ENCODE data around the gene RPTOR. TPM values are rescaled to one million over a fixed set of nuclear protein-coding genes. Genes with fewer than 3 reads are reported as not detected.

Gene RPTOR
- total RNA-seq, 1 donor: 30.0 TPM

- no peak for DNase-seq (ENCODE audit: low read depth)
- TF ChIP-seq CTCF (IDR thresholded peaks at IDR 0.05; ENCODE audit: insufficient read depth, low read length): no peak
- H3K4me3 ChIP-seq (ENCODE audit: low read depth, low read length): no peak overlapping the region
These were observed 144.5 kb downstream of the RPTOR start for GRCh38 chr17:80689129-80689619.

- H3K4me3 ChIP-seq (ENCODE audit: low read depth, low read length): no peak overlapping the region
- no peak for DNase-seq (ENCODE audit: low read depth)
- TF ChIP-seq CTCF (IDR thresholded peaks at IDR 0.05; ENCODE audit: insufficient read depth, low read length): no peak
These were observed 147.1 kb downstream of the RPTOR start for GRCh38 chr17:80691784-80692183.

- no peak for TF ChIP-seq CTCF (IDR thresholded peaks at IDR 0.05; ENCODE audit: insufficient read depth, low read length)
- no peak overlapping the region for H3K4me3 ChIP-seq (ENCODE audit: low read depth, low read length)
- DNase-seq (ENCODE audit: low read depth): no peak
These were observed 148.4 kb downstream of the RPTOR start for GRCh38 chr17:80692931-80693467.

- no peak for TF ChIP-seq CTCF (IDR thresholded peaks at IDR 0.05; ENCODE audit: insufficient read depth, low read length)
- H3K4me3 ChIP-seq (ENCODE audit: low read depth, low read length): no peak overlapping the region
- DNase-seq (ENCODE audit: low read depth): no peak
These were observed 148.9 kb downstream of the RPTOR start for GRCh38 chr17:80693511-80693910.

GRCh38 chr17:80694085-80694991, 149.7 kb downstream of the RPTOR start:
- no peak overlapping the region for H3K4me3 ChIP-seq (ENCODE audit: low read depth, low read length)
- no peak for DNase-seq (ENCODE audit: low read depth)
- TF ChIP-seq CTCF (IDR thresholded peaks at IDR 0.05; ENCODE audit: insufficient read depth, low read length): no peak

- H3K4me3 ChIP-seq (ENCODE audit: low read depth, low read length): no peak overlapping the region
- no peak for TF ChIP-seq CTCF (IDR thresholded peaks at IDR 0.05; ENCODE audit: insufficient read depth, low read length)
- DNase-seq (ENCODE audit: low read depth): no peak
These were observed 150.6 kb downstream of the RPTOR start for GRCh38 chr17:80694992-80695912.

Measured in fibroblast of the aortic adventitia (primary cell).